Fibroblast of skin of left biceps (primary cell): ENCODE data around the gene DIPK1C.

Experiments
- DNase-seq, 2 experiments: peaks; one replicate each; pipeline ENCODE4 v3.0.0-alpha.2; 2013; ENCODE audit warnings: low read depth in 2 of 2

DIPK1C gene

DNA sequence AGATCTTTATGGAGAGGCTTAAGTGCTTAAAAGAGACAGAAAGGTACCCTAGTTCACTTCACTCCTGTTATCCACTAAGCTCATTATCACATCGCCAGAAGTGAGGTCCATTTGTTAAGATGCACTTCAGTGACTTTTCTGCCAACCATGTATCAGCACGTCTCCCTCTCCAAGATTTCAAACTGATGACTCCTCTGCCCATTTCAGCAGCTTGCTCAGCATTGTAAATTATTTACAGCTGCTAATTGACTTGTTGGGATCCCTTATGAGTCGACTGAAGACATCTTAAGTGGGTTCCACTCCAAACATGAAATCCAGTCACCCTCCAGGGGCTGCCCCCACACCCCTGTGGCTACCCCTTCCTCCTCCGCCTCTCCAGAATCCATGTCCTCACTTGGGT, 37.3 kb downstream of the DIPK1C start:
- DNase-seq, result no peak

DNA sequence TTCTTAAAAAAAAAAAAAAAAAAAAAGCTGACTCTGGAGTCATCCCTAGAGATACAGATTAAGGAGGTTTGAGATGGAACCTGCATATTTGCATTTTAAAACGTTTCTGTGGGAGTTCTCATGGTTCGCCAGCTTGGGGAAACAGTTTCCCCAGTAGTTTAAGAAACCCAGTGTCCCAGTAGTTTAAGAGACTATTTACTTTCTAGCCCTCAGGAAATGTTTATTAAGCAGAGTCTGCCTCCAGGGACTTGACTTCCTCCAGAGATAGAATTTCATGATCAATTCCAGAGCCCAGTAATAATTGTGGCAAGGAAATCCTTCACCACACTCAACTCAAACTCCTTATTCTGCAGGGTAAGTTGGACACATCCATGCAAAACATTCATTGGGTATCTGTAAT, 39.1 kb downstream of the DIPK1C start:
- DNase-seq, result no peak

DNA sequence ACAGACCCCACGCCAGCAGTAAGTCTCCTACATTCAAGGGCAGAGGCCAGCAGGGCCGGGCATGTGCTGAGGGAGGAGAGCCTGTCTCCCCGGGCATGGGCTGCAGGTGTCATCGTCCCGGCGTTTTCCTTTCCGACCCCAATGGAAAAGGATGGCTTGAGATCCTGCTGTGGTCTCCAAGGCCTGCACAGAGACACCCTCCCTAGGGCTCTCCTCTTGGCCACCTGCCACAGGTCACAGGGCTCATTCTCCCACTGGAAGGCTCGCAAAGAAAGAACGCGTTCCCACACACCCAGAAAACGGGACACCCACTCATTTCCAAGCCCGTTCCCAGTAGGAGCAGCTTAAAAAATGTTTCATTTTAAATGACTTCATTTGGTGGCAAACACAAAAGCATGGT, 41.0 kb downstream of the DIPK1C start:
- no peak for DNase-seq

GRCh38 chr18:74414953-74415515, 42.1 kb downstream of the DIPK1C start:
- DNase-seq, result no peak

DNA sequence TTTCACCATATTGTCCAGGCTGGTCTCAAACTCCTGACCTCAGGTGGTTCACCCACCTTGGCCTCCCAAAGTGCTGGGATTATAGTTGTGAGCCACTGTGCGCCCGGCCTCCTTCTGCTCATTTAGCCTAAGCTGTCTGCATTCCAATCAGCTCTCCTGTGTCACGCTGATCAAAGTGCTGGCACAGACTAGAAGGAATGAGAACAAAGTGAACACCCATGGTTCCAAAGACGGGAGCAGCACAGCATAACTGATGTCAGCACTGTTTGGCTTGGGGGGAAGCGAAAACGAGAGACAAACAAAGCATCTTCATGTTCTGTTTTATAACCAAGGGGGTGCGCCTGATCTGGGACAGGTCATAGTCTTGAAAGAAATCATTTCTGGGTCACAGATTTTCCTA, 43.3 kb downstream of the DIPK1C start:
- no peak for DNase-seq

DNA sequence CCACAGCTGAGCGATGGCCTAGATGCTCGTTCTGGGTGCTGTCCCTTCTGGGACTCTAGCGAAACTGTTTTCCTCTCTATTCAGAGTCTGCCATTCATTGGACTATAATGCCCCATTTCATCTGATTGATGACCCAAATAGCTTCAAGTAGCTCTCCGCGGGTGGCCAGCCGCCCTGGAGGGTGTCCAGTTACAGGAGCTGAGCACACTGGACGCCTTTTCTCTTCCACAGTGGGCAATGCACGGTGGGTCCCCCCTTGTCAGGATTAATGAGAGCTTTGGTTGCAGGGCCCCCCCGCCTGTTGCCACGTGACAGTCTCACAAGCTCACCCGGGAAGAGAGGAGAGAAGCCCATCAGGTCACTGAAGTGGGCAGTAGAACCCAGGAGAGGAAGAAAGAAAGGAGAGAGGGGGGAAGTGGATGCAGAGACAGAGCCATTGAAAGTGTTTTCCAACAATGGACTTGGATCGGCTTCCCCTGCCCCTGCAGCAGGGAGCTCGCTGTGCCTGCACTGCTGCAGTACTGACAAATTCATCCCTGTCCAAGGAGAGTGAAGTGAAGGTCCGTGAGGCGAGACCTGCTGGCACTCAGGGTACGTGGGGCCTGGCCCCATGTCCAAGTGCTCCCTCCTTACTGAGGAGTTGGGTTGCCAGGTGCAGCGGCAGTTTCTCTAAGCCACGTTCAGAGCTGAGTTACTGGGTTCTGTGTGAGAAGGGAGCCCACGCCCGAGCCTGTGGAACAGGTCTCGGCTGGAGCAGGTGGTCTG, 44.8 kb downstream of the DIPK1C start:
- no peak for DNase-seq

DNA sequence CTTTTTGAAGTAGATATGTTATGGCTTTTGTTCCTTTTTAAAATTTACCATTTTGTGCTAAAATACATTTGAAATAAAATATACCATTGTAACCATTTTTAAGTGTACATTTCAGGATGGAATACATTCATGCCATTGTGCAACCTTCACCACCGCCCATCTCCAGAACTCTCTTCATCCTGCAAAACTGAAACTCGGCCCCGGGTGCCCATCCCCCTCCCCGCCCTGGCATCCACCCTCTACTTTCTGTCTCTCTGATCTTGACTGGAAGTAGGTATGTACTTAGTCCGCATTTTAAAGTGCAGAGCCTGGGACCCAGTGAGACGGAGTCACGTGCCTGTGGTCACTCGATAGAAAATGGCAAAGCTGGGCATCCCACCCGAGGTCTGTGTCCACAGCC, 45.6 kb downstream of the DIPK1C start:
- no peak for DNase-seq

DNA sequence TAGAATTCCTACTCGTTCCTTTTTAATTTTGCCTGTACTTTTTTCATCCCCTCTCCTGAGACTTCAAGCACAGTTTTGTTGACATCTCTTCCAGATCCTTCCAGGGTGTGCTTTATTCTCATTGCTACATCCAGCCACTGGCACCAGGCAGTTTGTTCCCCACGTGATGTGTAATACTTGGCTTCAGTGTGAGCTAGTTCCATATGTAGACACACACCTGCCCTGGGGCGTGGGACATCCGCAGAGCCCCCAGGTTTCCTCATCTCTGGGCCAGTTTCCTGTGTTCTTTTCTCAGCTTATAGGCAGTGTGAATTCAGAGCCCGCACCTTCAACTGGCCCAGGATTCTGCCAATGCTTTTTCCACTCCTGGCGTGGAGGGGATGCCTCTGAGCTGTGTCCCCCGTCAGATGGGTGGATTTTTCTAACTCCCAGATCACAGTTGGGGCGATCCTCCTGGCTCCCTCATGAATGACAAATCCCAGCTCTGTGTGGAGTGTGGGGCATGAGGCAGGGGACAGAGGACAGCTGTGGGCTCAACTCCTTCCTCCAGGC, 46.6 kb downstream of the DIPK1C start:
- DNase-seq, result no peak

GRCh38 chr18:74407888-74408287, 49.2 kb downstream of the DIPK1C start:
- DNase-seq, result no peak

GRCh38 chr18:74402806-74403433, 54.2 kb downstream of the DIPK1C start:
- no peak for DNase-seq

- no peak for DNase-seq
Observed at GRCh38 chr18:74400813-74401212, 56.3 kb downstream of the DIPK1C start.

- DNase-seq, result no peak
Observed at GRCh38 chr18:74399091-74399887, 57.8 kb downstream of the DIPK1C start.

DNA sequence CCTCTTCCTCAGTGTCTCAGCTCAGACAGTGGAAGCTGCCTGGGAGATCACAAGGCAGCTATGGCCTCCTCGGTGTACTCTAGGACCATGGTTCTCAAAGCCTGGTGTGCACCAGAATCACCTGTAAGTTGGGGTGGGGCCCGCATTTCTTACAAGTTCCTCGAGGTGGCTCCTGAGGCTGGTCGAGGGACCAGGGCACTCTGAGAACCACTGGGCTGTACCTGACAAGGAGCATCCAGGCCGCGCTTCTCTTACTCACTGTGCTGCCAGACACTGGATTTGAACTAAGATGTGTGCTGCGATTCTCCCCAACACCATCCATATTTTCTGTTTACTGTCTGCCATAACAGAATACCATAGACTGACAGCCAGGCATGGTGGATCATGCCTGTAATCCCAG, 59.5 kb downstream of the DIPK1C start:
- no peak for DNase-seq

- no peak for DNase-seq
Observed at GRCh38 chr18:74396171-74397169, 60.6 kb downstream of the DIPK1C start.

- no peak for DNase-seq
Observed at GRCh38 chr18:74395648-74396154, 61.4 kb downstream of the DIPK1C start.

- no peak for DNase-seq
Observed at GRCh38 chr18:74395006-74395405, 62.1 kb downstream of the DIPK1C start.

GRCh38 chr18:74392323-74392722, 64.8 kb downstream of the DIPK1C start:
- no peak for DNase-seq

- no peak for DNase-seq
Observed at GRCh38 chr18:74390900-74391299, 66.2 kb downstream of the DIPK1C start.

DNA sequence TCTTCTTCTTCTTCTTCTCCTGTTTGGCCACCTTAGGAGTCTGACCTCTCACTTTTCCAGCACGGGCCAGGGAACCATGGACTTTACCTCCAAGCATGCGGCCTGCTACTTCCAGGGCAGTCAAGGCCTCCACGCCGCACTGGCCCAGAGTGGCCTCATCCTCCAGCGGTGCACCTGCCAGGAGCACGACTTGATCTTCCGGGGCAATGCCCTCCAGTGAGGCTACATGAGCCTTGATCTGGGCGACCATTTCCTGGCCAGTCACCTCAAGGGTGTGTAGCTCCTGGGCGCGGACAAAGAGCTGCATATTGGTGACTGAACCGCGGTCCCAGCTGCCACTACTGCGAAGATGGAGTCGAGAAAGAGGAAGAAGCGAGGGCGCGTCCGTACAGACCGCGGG, 67.1 kb downstream of the DIPK1C start:
- DNase-seq, result no peak

DNA sequence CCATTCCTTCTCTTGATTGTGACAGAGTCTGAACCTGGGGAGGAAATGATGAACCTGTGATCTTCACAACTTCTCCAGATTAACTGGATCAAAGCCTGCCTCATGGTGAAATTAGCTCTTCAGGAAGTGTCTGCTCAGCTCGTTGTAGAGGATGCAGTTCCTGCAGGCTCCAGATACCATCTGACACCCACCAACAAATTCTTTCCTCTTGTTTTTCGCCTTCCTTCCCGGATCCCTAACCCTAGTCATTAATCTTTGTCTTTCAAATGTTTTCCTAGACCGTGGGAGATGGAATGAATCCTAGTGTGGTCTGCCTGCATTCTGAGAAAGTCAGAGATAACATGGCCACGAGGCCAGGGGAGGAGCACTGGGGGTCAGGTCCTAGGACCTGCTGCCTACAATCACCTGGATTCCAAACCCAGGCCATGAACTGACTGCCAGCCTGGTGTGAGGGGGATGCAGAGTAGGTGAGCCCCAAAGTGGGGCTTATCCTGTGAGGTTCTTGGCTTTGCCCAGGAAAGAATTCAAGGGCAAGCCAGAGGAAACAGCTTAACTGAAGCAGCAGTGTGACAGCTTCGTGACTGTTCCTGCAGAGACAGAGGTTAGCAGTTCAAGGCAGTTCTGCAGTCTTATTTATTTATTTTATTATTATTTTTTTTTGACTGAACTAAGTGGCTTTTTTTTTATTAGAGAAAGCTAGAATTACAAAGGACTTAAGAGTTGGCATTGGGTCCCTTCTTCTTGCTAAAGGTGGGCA, 67.8 kb downstream of the DIPK1C start:
- DNase-seq, result no peak
